Upper lobe of left lung (tissue), 4 donors: Measurements from ENCODE around the gene CENATAC.

ENCODE experiments used
- POLR2A ChIP-seq, 4 donors: fragments of 450-650 bp; IDR thresholded peaks; one replicate each; pipeline ENCODE4 v1.5.1; 2016 to 2017; ENCODE audit warnings: antibody characterized with exemption in 4 of 4, mild to moderate bottlenecking in 2 of 4
- TF ChIP-seq, protein P1 (sequence below), 6 experiments: fragments of 450-650 bp in 4 of 6; fragments of 200-600 bp in 2 of 6; sonication (generic) in 2 of 6; IDR thresholded peaks; one replicate each; pipeline ENCODE4 v1.5.1; 2016 to 2019; ENCODE audit warnings: antibody characterized with exemption in 6 of 6

GRCh38 chr11:119049081-119049480 is 51.1 kb downstream of the CENATAC start:
- TF ChIP-seq, protein P1, sequence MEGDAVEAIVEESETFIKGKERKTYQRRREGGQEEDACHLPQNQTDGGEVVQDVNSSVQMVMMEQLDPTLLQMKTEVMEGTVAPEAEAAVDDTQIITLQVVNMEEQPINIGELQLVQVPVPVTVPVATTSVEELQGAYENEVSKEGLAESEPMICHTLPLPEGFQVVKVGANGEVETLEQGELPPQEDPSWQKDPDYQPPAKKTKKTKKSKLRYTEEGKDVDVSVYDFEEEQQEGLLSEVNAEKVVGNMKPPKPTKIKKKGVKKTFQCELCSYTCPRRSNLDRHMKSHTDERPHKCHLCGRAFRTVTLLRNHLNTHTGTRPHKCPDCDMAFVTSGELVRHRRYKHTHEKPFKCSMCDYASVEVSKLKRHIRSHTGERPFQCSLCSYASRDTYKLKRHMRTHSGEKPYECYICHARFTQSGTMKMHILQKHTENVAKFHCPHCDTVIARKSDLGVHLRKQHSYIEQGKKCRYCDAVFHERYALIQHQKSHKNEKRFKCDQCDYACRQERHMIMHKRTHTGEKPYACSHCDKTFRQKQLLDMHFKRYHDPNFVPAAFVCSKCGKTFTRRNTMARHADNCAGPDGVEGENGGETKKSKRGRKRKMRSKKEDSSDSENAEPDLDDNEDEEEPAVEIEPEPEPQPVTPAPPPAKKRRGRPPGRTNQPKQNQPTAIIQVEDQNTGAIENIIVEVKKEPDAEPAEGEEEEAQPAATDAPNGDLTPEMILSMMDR (IDR thresholded peaks at IDR 0.05), result no peak
- no peak for TF ChIP-seq POLR2A (IDR thresholded peaks at IDR 0.05)
